ENCODE measurements around the gene SEMA3B. TPM values are rescaled to one million over a fixed set of nuclear protein-coding genes. Genes with fewer than 3 reads are reported as not detected.
A peak's percentile ranks its signal among the peaks of the same experiment; 100 is the strongest.

The SEMA3B gene
- total RNA-seq, 4 donors from 2014 or later, result 0.70 to 8.2 (median 2.4) TPM

- Histone ChIP-seq H3K4me1 (peaks cover 33 to 86% (median 48%) of the 10 kb centered on the region in 3 donors), H3K27me3 (no peaks in the 10 kb centered on the region), H3K9me3 (no peaks in the 10 kb centered on the region), H3K36me3 (peaks cover 11 to 61% (median 25%) of the 10 kb centered on the region in 3 donors), H3K27ac (peak overlapping the region; percentile 18 to 94 (median 74)), H3K4me3 (no peak overlapping the region)
- intact Hi-C loops (cut with DNase I), result no loop called here
- TF ChIP-seq, protein P1, sequence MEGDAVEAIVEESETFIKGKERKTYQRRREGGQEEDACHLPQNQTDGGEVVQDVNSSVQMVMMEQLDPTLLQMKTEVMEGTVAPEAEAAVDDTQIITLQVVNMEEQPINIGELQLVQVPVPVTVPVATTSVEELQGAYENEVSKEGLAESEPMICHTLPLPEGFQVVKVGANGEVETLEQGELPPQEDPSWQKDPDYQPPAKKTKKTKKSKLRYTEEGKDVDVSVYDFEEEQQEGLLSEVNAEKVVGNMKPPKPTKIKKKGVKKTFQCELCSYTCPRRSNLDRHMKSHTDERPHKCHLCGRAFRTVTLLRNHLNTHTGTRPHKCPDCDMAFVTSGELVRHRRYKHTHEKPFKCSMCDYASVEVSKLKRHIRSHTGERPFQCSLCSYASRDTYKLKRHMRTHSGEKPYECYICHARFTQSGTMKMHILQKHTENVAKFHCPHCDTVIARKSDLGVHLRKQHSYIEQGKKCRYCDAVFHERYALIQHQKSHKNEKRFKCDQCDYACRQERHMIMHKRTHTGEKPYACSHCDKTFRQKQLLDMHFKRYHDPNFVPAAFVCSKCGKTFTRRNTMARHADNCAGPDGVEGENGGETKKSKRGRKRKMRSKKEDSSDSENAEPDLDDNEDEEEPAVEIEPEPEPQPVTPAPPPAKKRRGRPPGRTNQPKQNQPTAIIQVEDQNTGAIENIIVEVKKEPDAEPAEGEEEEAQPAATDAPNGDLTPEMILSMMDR (IDR thresholded peaks at IDR 0.05), result no peak
- TF ChIP-seq POLR2A (IDR thresholded peaks at IDR 0.05), result no peak
- WGBS, 2 donors, result 66 to 89% methylated on average over 9 to 11 of the region's 17 CpGs
- no peak for DNase-seq
These were observed 10.8 kb upstream of the SEMA3B start for GRCh38 chr3:50258029-50258680.

GRCh38 chr3:50258979-50259378 is 10.0 kb upstream of the SEMA3B start:
- peaks cover 33 to 85% (median 46%) of the 10 kb centered on the region in 3 donors for H3K4me1 ChIP-seq
- TF ChIP-seq POLR2A (IDR thresholded peaks at IDR 0.05), result no peak
- TF ChIP-seq, protein P1 (IDR thresholded peaks at IDR 0.05), result peak in 1 of 6 experiments; percentile 14
- H3K4me3 ChIP-seq, result no peak overlapping the region
- 48 to 68% methylated on average over 13 to 15 of the region's 16 CpGs for WGBS, 2 donors
- peak overlapping the region; percentile 92 to 99 (median 96) for H3K27ac ChIP-seq
- peaks cover 11 to 53% (median 25%) of the 10 kb centered on the region in 3 donors for H3K36me3 ChIP-seq
- H3K9me3 ChIP-seq, result no peaks in the 10 kb centered on the region
- intact Hi-C loops (cut with DNase I), result no loop called here
- no peaks in the 10 kb centered on the region for H3K27me3 ChIP-seq
- no peak for DNase-seq

- intact Hi-C loops (cut with DNase I), result no loop called here
- H3K4me1 ChIP-seq, result peaks cover 28 to 85% (median 47%) of the 10 kb centered on the region in 3 donors
- TF ChIP-seq, protein P1 (IDR thresholded peaks at IDR 0.05), result no peak
- no peak for TF ChIP-seq POLR2A (IDR thresholded peaks at IDR 0.05)
- H3K27me3 ChIP-seq, result no peaks in the 10 kb centered on the region
- 45% methylated on average over 7 of the region's 18 CpGs; no CpG with 5 or more reads in 1 of the 2 donors for WGBS, 2 donors
- peak overlapping the region; percentile 52 to 80 (median 58) for H3K4me3 ChIP-seq
- H3K36me3 ChIP-seq, result peaks cover 11 to 48% (median 25%) of the 10 kb centered on the region in 3 donors
- DNase-seq, result no peak
- H3K27ac ChIP-seq, result peak overlapping the region; percentile 92 to 99 (median 96)
- no peaks in the 10 kb centered on the region for H3K9me3 ChIP-seq
These were observed 9.4 kb upstream of the SEMA3B start for GRCh38 chr3:50259432-50260026.

GRCh38 chr3:50260027-50260941 is 8.7 kb upstream of the SEMA3B start:
- Histone ChIP-seq H3K36me3 (peaks cover 11 to 40% (median 25%) of the 10 kb centered on the region in 3 donors), H3K27me3 (no peaks in the 10 kb centered on the region), H3K9me3 (no peaks in the 10 kb centered on the region), H3K4me3 (peak overlapping the region; percentile 52 to 80 (median 58)), H3K4me1 (peaks cover 21 to 85% (median 47%) of the 10 kb centered on the region in 3 donors), H3K27ac (peak overlapping the region; percentile 92 to 99 (median 96))
- TF ChIP-seq, protein P1 (IDR thresholded peaks at IDR 0.05), result peak; percentile 99 to 100 (median 99)
- TF ChIP-seq POLR2A (IDR thresholded peaks at IDR 0.05), result peak in 3 of 4 donors; percentile 27 to 72 (median 43)
- peak; percentile 48 for DNase-seq
- 0% methylated on average over 4 to 19 of the region's 70 CpGs for WGBS, 2 donors
- intact Hi-C loops (cut with DNase I), result no loop called here
